ENCODE results near the gene PINK1.

The PINK1 gene

DNA sequence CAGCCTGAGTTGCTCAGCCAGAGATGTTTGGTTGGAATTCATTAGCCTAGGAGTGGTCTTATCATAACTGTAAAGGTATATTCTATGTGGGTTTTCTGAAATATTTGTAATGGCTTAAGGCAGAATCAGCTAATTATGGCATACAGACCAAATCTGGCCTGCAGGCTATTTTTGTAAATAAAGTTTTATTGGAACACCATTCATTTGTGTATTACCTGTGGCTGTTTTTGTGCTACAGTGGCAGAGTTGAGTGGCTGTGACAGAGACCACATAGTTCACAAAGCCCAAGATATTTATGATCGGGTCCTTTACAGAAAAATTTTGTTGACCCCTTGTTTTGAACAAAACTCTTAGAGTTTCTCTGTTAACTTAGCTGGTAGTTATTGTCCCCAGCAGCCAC lies 35.3 kb downstream of the PINK1 start:
- TF ChIP-seq GATA2 (IDR thresholded peaks at IDR 0.05; ENCODE audit: low read depth, low read length) (no peak), GATA3 (IDR thresholded peaks at IDR 0.05; ENCODE audit: low read depth, low read length) (no peak)

- TF ChIP-seq GATA2 (IDR thresholded peaks at IDR 0.05; ENCODE audit: low read depth, low read length): no peak
- TF ChIP-seq GATA3 (IDR thresholded peaks at IDR 0.05; ENCODE audit: low read depth, low read length): no peak
Observed at GRCh38 chr1:20670936-20671335, 37.7 kb downstream of the PINK1 start.

GRCh38 chr1:20672265-20672632 lies 39.0 kb downstream of the PINK1 start:
- TF ChIP-seq GATA2 (IDR thresholded peaks at IDR 0.05; ENCODE audit: low read depth, low read length) (no peak), GATA3 (IDR thresholded peaks at IDR 0.05; ENCODE audit: low read depth, low read length) (no peak)

DNA sequence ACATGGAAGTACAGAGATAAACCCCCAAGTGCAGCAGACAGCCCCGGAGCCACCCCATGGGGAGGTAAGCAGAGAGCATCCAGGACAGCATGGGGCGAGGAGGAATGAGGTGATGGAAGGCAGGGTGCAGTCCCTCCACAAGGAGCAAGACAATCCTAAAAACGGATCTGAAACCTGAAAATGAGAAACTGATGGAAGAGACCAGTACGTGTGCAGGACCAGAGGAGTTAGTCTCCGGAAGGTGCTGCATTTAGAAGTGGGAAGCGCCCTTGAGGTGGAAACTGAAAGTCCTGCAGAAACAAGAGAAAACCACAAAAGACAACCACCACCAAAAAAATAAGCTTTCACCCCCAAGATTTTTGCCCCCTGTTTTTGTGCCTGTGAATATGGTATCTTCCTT lies 45.3 kb downstream of the PINK1 start:
- TF ChIP-seq GATA3 (IDR thresholded peaks at IDR 0.05; ENCODE audit: low read depth, low read length) (no peak), GATA2 (IDR thresholded peaks at IDR 0.05; ENCODE audit: low read depth, low read length) (no peak)

GRCh38 chr1:20680269-20680668 lies 47.0 kb downstream of the PINK1 start:
- no peak for TF ChIP-seq GATA3 (IDR thresholded peaks at IDR 0.05; ENCODE audit: low read depth, low read length)
- TF ChIP-seq GATA2 (IDR thresholded peaks at IDR 0.05; ENCODE audit: low read depth, low read length): no peak

GRCh38 chr1:20681999-20682398 lies 48.7 kb downstream of the PINK1 start:
- TF ChIP-seq GATA3 (IDR thresholded peaks at IDR 0.05; ENCODE audit: low read depth, low read length) (no peak), GATA2 (IDR thresholded peaks at IDR 0.05; ENCODE audit: low read depth, low read length) (no peak)

GRCh38 chr1:20682571-20683236 lies 49.4 kb downstream of the PINK1 start:
- TF ChIP-seq GATA3 (IDR thresholded peaks at IDR 0.05; ENCODE audit: low read depth, low read length): no peak
- TF ChIP-seq GATA2 (IDR thresholded peaks at IDR 0.05; ENCODE audit: low read depth, low read length): no peak

- TF ChIP-seq GATA2 (IDR thresholded peaks at IDR 0.05; ENCODE audit: low read depth, low read length): no peak
- no peak for TF ChIP-seq GATA3 (IDR thresholded peaks at IDR 0.05; ENCODE audit: low read depth, low read length)
Observed at GRCh38 chr1:20683614-20684013, 50.4 kb downstream of the PINK1 start.

DNA sequence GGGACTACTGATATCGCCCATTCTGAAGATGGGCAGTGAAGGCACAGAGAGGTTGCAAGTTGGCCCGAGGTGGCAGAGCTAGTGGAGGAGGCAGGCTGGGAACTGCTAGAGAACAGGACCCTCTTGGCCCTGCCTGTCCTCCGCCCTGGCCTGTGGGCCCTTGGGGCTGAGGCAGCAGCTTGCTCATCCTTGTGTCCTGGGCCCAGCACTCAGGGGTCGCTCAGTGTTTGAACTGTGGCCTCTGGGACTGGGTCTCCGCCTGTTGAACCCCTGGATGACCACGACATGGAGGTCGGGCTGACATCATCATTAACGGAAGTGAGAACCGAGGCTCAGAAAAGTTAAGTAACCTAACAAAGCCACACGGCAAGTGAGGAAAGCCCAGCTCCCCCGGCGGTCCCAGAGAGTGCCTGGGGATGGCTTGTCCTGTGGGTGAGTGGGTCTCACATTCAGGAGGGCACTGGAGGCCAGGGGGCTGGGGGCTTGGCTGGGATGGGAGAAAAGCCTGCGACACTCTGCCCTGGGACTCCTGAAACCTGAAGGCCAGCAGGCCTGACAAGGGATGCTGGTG lies 50.9 kb downstream of the PINK1 start:
- no peak for TF ChIP-seq GATA2 (IDR thresholded peaks at IDR 0.05; ENCODE audit: low read depth, low read length)
- TF ChIP-seq GATA3 (IDR thresholded peaks at IDR 0.05; ENCODE audit: low read depth, low read length): no peak

- no peak for TF ChIP-seq GATA3 (IDR thresholded peaks at IDR 0.05; ENCODE audit: low read depth, low read length)
- TF ChIP-seq GATA2 (IDR thresholded peaks at IDR 0.05; ENCODE audit: low read depth, low read length): no peak
Observed at GRCh38 chr1:20684651-20685050, 51.4 kb downstream of the PINK1 start.

DNA sequence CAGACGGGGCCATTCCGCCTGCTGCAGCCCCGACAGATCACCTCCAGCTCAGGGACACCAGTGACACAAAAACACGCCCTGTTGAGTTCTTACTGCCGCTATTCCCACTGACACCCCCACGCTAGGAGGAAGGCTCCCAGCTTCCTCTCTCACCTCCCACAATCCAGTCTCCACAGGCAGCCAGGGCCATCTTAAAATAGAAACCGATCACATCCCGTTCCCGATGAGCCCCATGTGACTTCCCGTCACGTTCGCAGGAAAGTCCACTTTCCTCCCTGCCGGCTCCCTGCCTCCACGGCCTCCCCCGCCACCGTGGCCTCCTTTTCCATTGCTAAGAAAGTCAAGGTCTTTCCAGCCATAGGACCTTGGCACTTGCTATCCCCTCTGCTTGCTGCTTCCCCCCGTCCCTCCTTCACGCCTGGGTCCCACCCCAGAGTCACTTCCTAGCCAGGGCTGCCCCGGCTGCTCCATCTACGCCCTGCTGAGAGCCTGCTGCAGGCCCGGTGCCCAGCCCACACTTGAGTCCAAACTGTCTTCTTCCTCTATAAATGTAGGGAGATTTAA lies 51.9 kb downstream of the PINK1 start:
- TF ChIP-seq GATA3 (IDR thresholded peaks at IDR 0.05; ENCODE audit: low read depth, low read length): no peak
- no peak for TF ChIP-seq GATA2 (IDR thresholded peaks at IDR 0.05; ENCODE audit: low read depth, low read length)

GRCh38 chr1:20685741-20686140 lies 52.5 kb downstream of the PINK1 start:
- no peak for TF ChIP-seq GATA2 (IDR thresholded peaks at IDR 0.05; ENCODE audit: low read depth, low read length)
- TF ChIP-seq GATA3 (IDR thresholded peaks at IDR 0.05; ENCODE audit: low read depth, low read length): no peak

DNA sequence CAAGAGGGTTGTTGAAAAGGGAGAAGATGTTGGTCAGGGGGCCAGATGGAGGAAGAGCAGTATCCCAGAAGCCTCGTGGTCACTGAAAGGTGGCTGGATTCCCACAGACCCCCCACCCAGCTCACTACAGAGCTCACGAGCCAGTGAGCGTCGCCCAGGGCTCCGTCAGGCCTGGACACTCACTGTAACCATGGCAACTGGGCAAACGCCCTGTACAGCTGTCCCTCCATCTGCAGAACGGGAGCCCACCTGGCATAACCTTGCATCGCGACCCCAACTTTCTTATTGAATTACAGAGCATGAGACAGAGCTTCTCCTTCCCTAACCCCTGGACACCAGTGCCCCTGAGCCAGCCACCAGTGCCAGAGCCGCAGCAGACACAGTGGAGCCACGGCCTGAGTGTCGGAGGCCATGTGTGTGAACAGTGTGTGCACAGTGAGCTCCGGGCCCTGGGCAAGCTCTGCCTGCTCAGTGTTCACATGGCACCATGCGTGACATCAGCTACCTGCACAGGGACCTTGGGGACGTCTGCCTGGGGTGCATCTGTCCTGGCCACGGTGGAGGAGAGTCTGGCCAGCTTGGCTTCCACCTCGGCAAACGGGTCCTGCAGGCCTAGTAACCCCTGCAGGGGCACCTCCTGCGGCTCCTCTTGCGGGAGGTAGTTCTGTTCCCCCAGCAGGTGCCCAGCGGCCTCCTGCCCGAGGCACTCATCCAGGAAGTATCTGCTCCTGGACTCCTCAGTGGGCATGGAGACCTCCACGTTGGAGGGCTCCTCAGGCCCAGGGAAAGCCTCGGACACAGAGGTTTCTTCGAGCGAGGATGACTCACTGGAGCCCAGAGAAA lies 53.8 kb downstream of the PINK1 start:
- TF ChIP-seq GATA3 (IDR thresholded peaks at IDR 0.05; ENCODE audit: low read depth, low read length): no peak
- TF ChIP-seq GATA2 (IDR thresholded peaks at IDR 0.05; ENCODE audit: low read depth, low read length): no peak

DNA sequence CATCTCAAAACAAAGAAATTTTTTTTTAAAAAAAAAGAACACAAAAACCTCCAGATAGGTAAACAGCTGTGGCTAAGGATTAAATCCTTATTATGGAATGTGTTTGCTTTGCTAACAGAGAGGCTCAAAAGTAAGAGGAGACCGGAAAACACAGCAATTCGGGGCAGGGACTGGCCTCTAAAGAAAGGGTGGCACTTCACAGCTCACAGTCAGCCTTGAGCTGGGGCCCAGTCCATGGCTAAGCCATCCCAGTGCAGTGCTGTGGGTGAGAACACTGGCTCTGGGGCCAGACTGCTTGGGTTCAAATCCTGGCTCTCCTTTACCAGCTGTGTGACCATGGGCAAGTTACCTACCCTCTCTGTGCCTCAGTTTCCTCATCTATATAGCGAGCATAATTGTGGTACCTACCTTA lies 56.4 kb downstream of the PINK1 start:
- TF ChIP-seq GATA3 (IDR thresholded peaks at IDR 0.05; ENCODE audit: low read depth, low read length): no peak

Data from SH-SY5Y (cell line).